Muscle of leg (tissue), 11 donors: ENCODE results near the gene PARD6A. TPM values are rescaled to one million over a fixed set of nuclear protein-coding genes. Genes with fewer than 3 reads are reported as not detected.

Experiments used
- DNase-seq: peaks from one replicate; pipeline ENCODE4 v3.0.0; 2013
- H3K27ac ChIP-seq: one replicate; pipeline ENCODE4 v1.5.1; 2013; ENCODE audit warnings: mild to moderate bottlenecking, low read length, control low read depth
- H3K27me3 ChIP-seq: one replicate; pipeline ENCODE4 v1.6.1; 2013; ENCODE audit warnings: low read length; ENCODE audit not compliant: control insufficient read depth, insufficient read depth
- H3K36me3 ChIP-seq: one replicate; pipeline ENCODE4 v1.6.1; 2013; ENCODE audit warnings: low read length; ENCODE audit not compliant: control insufficient read depth, insufficient read depth
- H3K4me1 ChIP-seq: one replicate; pipeline ENCODE4 v1.6.1; 2013; ENCODE audit warnings: low read length; ENCODE audit not compliant: control insufficient read depth, insufficient read depth
- H3K4me3 ChIP-seq: one replicate; pipeline ENCODE4 v1.5.1; 2013; ENCODE audit warnings: low read length, control low read depth
- H3K9me3 ChIP-seq: replicated peaks from 2 replicates; pipeline ENCODE4 v1.6.1; 2013; ENCODE audit warnings: low read depth, low read length; ENCODE audit not compliant: control insufficient read depth
- WGBS: methylation state at CpG from one replicate; pipeline ENCODE4 v1.1.5; 2013; ENCODE audit warnings: missing lambda C conversion rate; ENCODE audit not compliant: insufficient coverage; 5-methylcytosine and 5-hydroxymethylcytosine counted together
- polyA plus RNA-seq, 8 donors: library from polyadenylated mRNA; unstranded; fragments of 120-200 nt; gene quantifications; one replicate each; pipeline versions ENCODE4 v1.2.1 to v1.2.3, GENCODE V29; 2013; ENCODE audit warnings: inconsistent platforms in 1 of 8, low replicate concordance in 1 of 8; ENCODE audit not compliant: insufficient read length in 8 of 8, insufficient read depth in 1 of 8
- total RNA-seq: library from RNA; stranded (reverse); fragments of 120-200 nt; gene quantifications from one replicate; pipeline ENCODE4 v1.2.4, GENCODE V29; 2013

PARD6A gene
- total and polyA plus RNA-seq, 9 donors, result 0.59 to 1.8 (median 1.3) TPM

DNA sequence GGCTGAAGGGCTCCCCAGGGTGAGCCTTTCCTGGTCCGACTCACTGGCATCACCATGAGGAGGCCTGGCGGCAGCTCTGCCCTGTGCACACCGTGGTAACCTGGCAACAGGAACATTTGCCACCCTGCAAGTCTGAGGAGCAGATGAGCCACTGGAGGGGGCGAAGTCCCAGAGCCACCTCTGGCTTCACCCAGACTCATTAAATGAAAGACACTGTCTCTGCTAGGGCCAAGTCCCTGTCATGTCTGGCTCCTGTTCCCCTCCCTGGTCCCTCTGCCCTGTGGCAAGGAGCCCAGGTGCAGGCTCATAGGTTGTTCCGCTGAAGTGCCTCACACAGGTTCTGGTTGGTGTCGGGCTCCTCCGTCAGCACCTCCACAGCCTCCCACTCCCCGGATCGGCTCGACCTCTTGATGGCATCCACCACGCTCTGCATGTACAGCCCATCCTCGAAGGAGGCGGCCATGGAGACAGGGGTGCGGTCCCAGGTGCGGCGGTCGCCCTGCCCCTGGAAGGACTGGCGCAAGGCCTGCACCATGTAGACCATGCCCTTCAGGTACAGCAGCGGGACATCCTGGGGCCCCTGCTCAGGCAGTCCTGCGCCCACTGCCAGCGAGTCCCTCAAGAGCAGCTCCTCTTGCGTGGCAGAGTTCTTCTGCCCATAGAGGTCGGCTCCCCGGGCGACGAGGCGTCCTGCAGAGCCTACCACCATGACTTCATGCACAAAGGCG lies 14.3 kb downstream of the PARD6A start:
- 92% methylated on average over 28 of the region's 28 CpGs for WGBS
- Histone ChIP-seq H3K9me3 (no peaks in the 10 kb centered on the region), H3K36me3 (peaks cover 5% of the 10 kb centered on the region), H3K27me3 (no peaks in the 10 kb centered on the region), H3K27ac (no peak overlapping the region), H3K4me1 (peaks cover 18% of the 10 kb centered on the region), H3K4me3 (no peak overlapping the region)
- no peak for DNase-seq

DNA sequence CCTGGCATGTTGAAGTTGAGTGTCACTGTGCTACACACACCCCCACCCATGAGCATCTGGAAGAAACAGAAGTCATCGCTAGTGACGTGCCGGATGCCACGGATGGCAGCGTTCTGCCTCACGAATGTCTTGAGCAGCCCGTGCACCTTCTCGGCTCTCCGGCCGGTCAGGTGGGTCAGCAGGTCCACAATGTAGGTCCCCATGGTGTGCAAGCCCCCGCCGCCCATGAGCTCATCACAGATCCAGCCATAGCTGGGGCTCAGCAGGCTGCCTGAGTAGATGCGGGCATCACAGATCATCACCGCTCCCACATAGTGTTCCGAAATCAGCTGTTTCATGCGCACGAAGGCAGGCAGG lies 14.8 kb downstream of the PARD6A start:
- no peak overlapping the region for H3K27ac ChIP-seq
- peaks cover 5% of the 10 kb centered on the region for H3K36me3 ChIP-seq
- no peak overlapping the region for H3K4me3 ChIP-seq
- no peak for DNase-seq
- H3K27me3 ChIP-seq, result no peaks in the 10 kb centered on the region
- H3K9me3 ChIP-seq, result no peaks in the 10 kb centered on the region
- peaks cover 18% of the 10 kb centered on the region for H3K4me1 ChIP-seq
- WGBS, result 94% methylated on average over 17 of the region's 17 CpGs

DNA sequence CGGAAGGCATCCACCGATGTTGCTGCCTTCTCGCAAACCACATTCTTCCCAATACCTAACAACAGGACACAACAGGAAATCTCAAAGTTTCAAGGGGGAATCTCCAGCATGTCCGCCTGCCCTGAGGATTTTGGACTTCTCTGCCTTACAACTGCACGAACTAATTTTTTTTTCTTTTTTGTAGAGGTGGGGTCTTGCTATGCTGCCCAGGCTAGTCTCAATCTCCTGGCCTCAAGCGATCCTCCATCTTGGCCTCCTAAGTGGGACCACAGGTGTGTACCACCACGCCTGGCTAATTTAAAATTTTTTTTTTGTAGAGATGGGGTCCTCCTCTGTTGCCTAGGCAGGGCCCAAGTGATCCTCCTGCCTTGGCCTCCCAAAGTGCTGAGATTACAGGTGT lies 15.2 kb downstream of the PARD6A start:
- Histone ChIP-seq H3K27ac (no peak overlapping the region), H3K9me3 (no peaks in the 10 kb centered on the region), H3K27me3 (no peaks in the 10 kb centered on the region), H3K36me3 (peaks cover 8% of the 10 kb centered on the region), H3K4me3 (no peak overlapping the region), H3K4me1 (peaks cover 18% of the 10 kb centered on the region)
- DNase-seq, result no peak
- WGBS, result 94% methylated on average over 3 of the region's 7 CpGs

DNA sequence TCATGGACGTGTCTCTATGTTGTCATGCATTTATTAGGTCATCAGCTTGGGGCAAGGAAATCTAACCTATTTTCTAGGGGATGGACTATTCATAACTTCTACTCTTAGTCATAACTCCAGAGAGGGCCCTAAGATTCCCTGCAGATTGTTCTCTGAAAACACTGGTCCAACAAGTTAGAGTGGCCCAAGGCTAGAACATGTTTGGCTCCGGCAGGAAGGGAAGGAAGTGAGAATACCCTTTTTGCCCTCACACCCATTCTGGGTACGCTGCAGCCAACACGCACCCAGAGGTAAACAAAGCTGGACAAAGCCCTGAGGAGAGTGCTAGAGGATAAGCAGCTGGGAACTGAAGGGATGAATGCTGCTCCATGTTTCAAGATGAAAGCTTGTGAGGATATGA lies 15.8 kb downstream of the PARD6A start:
- no peaks in the 10 kb centered on the region for H3K27me3 ChIP-seq
- DNase-seq, result no peak
- H3K9me3 ChIP-seq, result no peaks in the 10 kb centered on the region
- H3K27ac ChIP-seq, result no peak overlapping the region
- peaks cover 9% of the 10 kb centered on the region for H3K36me3 ChIP-seq
- no CpG with 5 or more reads among the region's 4 CpGs for WGBS
- H3K4me1 ChIP-seq, result peaks cover 18% of the 10 kb centered on the region
- H3K4me3 ChIP-seq, result no peak overlapping the region

DNA sequence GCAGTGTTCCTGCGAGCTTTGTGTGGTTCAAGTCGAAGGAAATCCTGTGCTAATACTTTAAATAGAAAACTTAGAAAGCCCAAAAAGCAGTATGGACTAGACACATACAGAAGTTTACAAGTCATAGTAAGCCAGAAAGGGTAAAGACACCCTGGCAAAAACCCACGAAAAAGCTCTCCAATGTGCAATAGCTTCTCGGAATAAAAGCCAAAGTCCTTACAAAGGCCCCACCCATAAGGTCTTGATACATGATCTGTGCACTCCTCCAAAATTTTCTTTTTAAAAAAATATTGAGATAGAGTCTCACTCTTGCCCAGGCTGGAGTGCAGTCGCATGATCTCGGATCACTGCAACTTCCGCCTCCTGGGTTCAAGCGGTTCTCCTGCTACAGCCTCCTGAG lies 16.2 kb downstream of the PARD6A start:
- DNase-seq, result no peak
- H3K9me3 ChIP-seq, result no peaks in the 10 kb centered on the region
- 87% methylated on average over 3 of the region's 8 CpGs for WGBS
- peaks cover 9% of the 10 kb centered on the region for H3K36me3 ChIP-seq
- no peak overlapping the region for H3K27ac ChIP-seq
- H3K27me3 ChIP-seq, result no peaks in the 10 kb centered on the region
- H3K4me1 ChIP-seq, result peaks cover 18% of the 10 kb centered on the region
- H3K4me3 ChIP-seq, result no peak overlapping the region

DNA sequence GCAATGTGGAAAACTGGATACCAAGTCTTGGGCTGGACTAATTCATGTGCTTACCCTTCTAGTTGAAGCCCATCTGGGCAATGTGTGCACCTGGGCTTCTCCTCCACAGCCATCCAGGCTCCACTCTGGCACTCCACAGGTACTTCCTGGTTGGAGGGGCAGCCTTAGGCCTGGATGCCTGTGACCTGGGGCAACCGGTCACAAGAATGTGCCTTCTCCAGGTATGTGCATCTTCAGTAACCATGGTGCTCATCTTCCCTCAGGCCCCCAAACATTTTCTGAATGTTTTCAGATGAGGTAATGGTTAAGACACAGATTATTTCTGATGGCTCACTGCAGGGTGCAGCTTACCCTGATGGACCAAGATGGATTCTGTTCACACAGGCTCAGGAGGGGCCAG lies 17.0 kb downstream of the PARD6A start:
- Histone ChIP-seq H3K9me3 (no peaks in the 10 kb centered on the region), H3K4me1 (peaks cover 18% of the 10 kb centered on the region), H3K27ac (no peak overlapping the region), H3K4me3 (no peak overlapping the region), H3K27me3 (no peaks in the 10 kb centered on the region), H3K36me3 (peaks cover 10% of the 10 kb centered on the region)
- DNase-seq, result no peak
- WGBS, result 100% methylated on average over 1 of the region's 1 CpG

DNA sequence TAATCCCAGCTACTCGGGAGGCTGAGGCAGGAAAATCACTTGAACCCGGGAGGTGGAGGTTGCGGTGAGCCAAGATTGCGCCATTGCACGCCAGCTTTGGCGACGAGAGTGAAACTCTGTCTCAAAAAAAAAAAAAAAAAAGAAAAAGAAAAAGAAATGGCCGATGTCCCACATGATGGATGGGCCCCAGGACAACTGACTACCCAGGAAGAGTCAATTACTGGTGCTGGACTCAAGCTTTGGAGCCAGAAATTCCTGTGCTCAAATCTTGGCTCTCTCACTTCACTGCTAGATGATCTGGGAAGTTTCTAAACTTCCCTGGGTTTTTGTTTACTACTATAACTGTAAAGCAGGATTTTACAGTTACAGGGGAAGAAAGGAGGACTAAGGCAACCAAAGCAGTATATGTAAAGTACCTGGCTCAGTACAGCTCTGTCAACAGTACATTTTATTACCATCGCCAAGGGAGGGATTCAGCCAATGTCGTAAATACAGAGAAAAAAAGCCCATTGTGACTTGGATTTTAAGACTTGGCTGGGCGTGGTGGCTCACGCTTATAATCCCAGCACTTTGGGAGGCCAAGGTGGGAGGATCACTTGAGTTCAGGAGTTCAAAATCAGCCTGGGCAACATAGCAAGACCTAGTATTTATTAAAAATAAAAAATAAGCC lies 17.7 kb downstream of the PARD6A start:
- DNase-seq, result peak; percentile 62
- H3K27me3 ChIP-seq, result no peaks in the 10 kb centered on the region
- no peaks in the 10 kb centered on the region for H3K9me3 ChIP-seq
- no peak overlapping the region for H3K4me3 ChIP-seq
- no peak overlapping the region for H3K27ac ChIP-seq
- WGBS, result 80% methylated on average over 10 of the region's 12 CpGs
- H3K36me3 ChIP-seq, result peaks cover 18% of the 10 kb centered on the region
- H3K4me1 ChIP-seq, result peaks cover 10% of the 10 kb centered on the region

DNA sequence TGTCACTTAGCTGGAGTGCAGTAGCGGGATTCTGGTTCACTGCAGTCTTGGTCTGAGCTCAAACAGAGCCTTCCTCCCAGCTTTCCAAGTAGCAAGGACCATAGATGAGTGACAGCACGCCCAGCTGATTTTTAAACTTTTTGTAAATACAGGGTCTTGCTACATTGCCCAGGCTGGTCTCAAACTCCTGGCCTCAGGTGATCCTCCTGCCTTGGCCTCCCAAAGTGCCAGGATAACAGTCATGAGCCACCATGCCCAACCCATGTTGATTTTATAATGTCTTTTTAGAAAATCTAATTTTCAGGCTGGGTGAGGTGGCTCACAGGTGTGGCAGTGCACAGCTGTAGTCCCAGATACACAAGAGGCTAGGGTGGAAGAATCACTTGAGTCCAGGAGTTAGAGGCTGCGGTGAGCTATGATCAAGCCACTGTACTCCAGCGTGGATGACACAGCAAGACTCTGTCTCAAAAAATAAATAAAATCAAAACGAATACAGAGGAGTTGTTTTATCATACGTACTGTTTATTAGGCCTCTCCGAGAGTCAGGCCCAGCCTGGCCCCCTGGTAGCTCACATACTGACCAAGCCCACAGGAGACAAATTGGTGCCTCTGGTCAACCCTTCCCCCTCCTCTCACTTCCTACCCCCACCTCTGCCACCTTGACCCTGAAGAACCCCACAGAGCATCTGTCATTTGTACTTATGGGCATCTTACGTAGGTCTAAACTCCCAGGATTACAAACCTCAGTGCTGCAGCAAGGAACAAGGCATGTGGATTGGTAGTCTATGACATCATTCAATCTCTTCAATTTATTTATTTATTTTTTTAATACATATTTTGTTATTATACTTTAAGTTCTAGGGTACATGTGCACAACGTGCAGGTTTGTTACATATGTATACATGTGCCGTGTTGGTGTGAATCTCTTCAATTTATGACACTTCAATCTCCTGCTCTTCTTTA lies 19.5 kb downstream of the PARD6A start:
- H3K4me3 ChIP-seq, result no peak overlapping the region
- peaks cover 24% of the 10 kb centered on the region for H3K36me3 ChIP-seq
- DNase-seq, result no peak
- WGBS, result 97% methylated on average over 5 of the region's 10 CpGs
- H3K27ac ChIP-seq, result no peak overlapping the region
- H3K27me3 ChIP-seq, result no peaks in the 10 kb centered on the region
- no peaks in the 10 kb centered on the region for H3K4me1 ChIP-seq
- H3K9me3 ChIP-seq, result no peaks in the 10 kb centered on the region

DNA sequence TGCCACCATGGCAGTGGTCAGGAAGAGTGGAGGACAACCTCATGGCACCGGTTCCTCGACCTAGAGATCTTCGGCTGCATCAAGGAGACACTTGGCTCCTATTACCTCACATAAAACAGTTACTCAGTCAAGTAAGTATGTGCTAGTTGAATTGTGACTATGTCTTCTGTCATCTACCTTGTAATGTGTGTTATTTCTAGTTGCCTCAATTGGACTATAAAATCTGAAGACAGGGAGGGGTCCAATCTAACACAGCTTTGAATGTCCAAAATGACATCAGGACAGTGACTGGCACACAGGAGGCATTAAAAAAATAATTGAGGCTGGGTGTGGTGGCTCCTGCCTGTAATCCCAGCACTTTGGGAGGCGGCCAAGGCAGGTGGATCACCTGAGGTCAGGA lies 23.0 kb downstream of the PARD6A start:
- Histone ChIP-seq H3K27me3 (no peaks in the 10 kb centered on the region), H3K4me3 (no peak overlapping the region), H3K27ac (no peak overlapping the region), H3K4me1 (no peaks in the 10 kb centered on the region), H3K9me3 (no peaks in the 10 kb centered on the region), H3K36me3 (peaks cover 22% of the 10 kb centered on the region)
- no peak for DNase-seq
- WGBS, result no CpG with 5 or more reads among the region's 4 CpGs
